GM18508 (cell line): ENCODE measurements around the gene ARHGAP4.

ENCODE experiments used
- ATAC-seq: cut with Tn5 transposase; IDR thresholded peaks from one replicate; pipeline ENCODE4 v1.9.1; 2021; ENCODE audit warnings: moderate number of reproducible peaks; ENCODE audit not compliant: insufficient read depth, unreplicated experiment

ARHGAP4 gene

GRCh38 chrX:153925739-153926551 is at the start of gene ARHGAP4:
Gene ARHGAP4, minus strand, starts transcription at chrX:153926264. Its CDS starts 62 bp downstream, at chrX:153926202.
- ATAC-seq: no peak

GRCh38 chrX:153974726-153975286 is 48.7 kb upstream of the ARHGAP4 start:
- ATAC-seq: no peak

- ATAC-seq: no peak
Measured at GRCh38 chrX:153974003-153974725, 48.1 kb upstream of the ARHGAP4 start.

GRCh38 chrX:153973127-153974002 is 47.3 kb upstream of the ARHGAP4 start:
- no peak for ATAC-seq

- peak; percentile 31 for ATAC-seq
Measured at GRCh38 chrX:153972368-153973126, 46.5 kb upstream of the ARHGAP4 start, which contains the start of gene TMEM187. Gene TMEM187, plus strand, starts transcription at chrX:153972754. Its CDS starts 9,309 bp downstream, at chrX:153982063.

- ATAC-seq: peak; percentile 30
Measured at GRCh38 chrX:153971450-153972367, 45.6 kb upstream of the ARHGAP4 start, which contains the start of gene HCFC1. Gene HCFC1, minus strand, starts transcription at chrX:153971818. Its CDS starts 978 bp downstream, at chrX:153970840.

- ATAC-seq: peak; percentile 22
Measured at GRCh38 chrX:153971124-153971449, 45.0 kb upstream of the ARHGAP4 start.

- ATAC-seq: peak; percentile 1
Measured at GRCh38 chrX:153970357-153971123, 44.5 kb upstream of the ARHGAP4 start.

- ATAC-seq: no peak
Measured at GRCh38 chrX:153969904-153970356, 43.9 kb upstream of the ARHGAP4 start.

GRCh38 chrX:153969125-153969903 is 43.2 kb upstream of the ARHGAP4 start:
- ATAC-seq: no peak

- no peak for ATAC-seq
Measured at GRCh38 chrX:153968754-153969124, 42.7 kb upstream of the ARHGAP4 start.

GRCh38 chrX:153968255-153968654 is 42.2 kb upstream of the ARHGAP4 start:
- no peak for ATAC-seq

GRCh38 chrX:153967536-153968224 is 41.6 kb upstream of the ARHGAP4 start:
- ATAC-seq: no peak

- no peak for ATAC-seq
Measured at GRCh38 chrX:153966841-153967535, 40.9 kb upstream of the ARHGAP4 start.

GRCh38 chrX:153966283-153966688 is 40.2 kb upstream of the ARHGAP4 start:
- no peak for ATAC-seq

- no peak for ATAC-seq
Measured at GRCh38 chrX:153965406-153965805, 39.3 kb upstream of the ARHGAP4 start.
